K562 (cell line): Measurements from ENCODE around the gene CEACAM8. TPM values are rescaled to one million over a fixed set of nuclear protein-coding genes. Genes with fewer than 3 reads are reported as not detected.

Experiments
- REST ChIP-seq, 2 experiments: fragments of 450-650 bp; formaldehyde crosslinking in 1 of 2; IDR thresholded peaks; 2 replicates each; pipeline versions ENCODE4 v1.4.0 to v1.6.1; 2014 to 2020; ENCODE audit warnings: mild to moderate bottlenecking in 2 of 2, borderline replicate concordance in 1 of 2, low read depth in 1 of 2
- ZC3H8 ChIP-seq: fragments of 450-650 bp; IDR thresholded peaks from 2 replicates; pipeline ENCODE4 v1.6.1; 2017
- polyA plus RNA-seq, 8 experiments: library from polyadenylated mRNA; depleted of rRNA in 4 of 8; stranded (reverse) in 5 of 8; unstranded in 3 of 8; fragments of >200 nt; fragmentation: Nextera tagmentation in 2 of 8; fragmentation: Illumina TruSeq in 1 of 8; extraction: Ambion mirVana in 2 of 8; extraction: Trizol in 1 of 8; gene quantifications; 2 replicates each; pipeline versions ENCODE4 v1.2.1 to v1.2.3, GENCODE V29; 2011 to 2014; ENCODE audit warnings: inconsistent platforms in 1 of 8, missing spikeins in 1 of 8
- total RNA-seq, 7 experiments: library from RNA; depleted of rRNA in 6 of 7; stranded (reverse); fragments of >200 nt in 6 of 7; fragmentation: Illumina TruSeq in 2 of 7; extraction: Trizol in 2 of 7; gene quantifications; 2 replicates each; pipeline versions ENCODE4 v1.2.1 to v1.2.3, GENCODE V29; 2011 to 2021; ENCODE audit warnings: low replicate concordance in 1 of 7

Gene CEACAM8
- total and polyA plus RNA-seq, 9 of the 15 experiments (the other 6 are each of a cell fraction or from before 2014, with no cell fraction given) = not detected

- TF ChIP-seq REST (IDR thresholded peaks at IDR 0.05; ENCODE audit: borderline replicate concordance) (peak; percentile 31; the same call in 1 of the 2 replicates), REST (CRISPR knock-in tag; IDR thresholded peaks at IDR 0.05; ENCODE audit: low read depth) (no peak), ZC3H8 (no peak)
- TF ChIP-seq, all 486 proteins: peak for 5
Measured at GRCh38 chr19:42606660-42607351, 12.1 kb upstream of the CEACAM8 start (continued).
